GOT3 (cell line): ENCODE measurements around the gene CPZ.

Experiments used
- DNase-seq: peaks from one replicate; lab custom pipeline; 2025; ENCODE audit warnings: mixed read lengths; lab: John Stamatoyannopoulos, UW

Gene CPZ

GRCh38 chr4:8581094-8581861 is 11.3 kb upstream of the CPZ start:
- DNase-seq = no peak

GRCh38 chr4:8582016-8582415 is 10.5 kb upstream of the CPZ start:
- no peak for DNase-seq

- no peak for DNase-seq
Measured at GRCh38 chr4:8582436-8582835, 10.1 kb upstream of the CPZ start.

GRCh38 chr4:8582941-8583654 is 9.5 kb upstream of the CPZ start:
- DNase-seq = no peak

GRCh38 chr4:8583655-8584025 is 8.9 kb upstream of the CPZ start:
- DNase-seq = no peak

GRCh38 chr4:8585186-8585585 is 7.4 kb upstream of the CPZ start:
- DNase-seq = no peak

- DNase-seq = no peak
Measured at GRCh38 chr4:8585721-8586212, 6.8 kb upstream of the CPZ start.

GRCh38 chr4:8586246-8586645 is 6.3 kb upstream of the CPZ start:
- no peak for DNase-seq

- DNase-seq = no peak
Measured at GRCh38 chr4:8586671-8587468, 5.7 kb upstream of the CPZ start.

- no peak for DNase-seq
Measured at GRCh38 chr4:8587469-8588195, 4.9 kb upstream of the CPZ start.

- DNase-seq = no peak
Measured at GRCh38 chr4:8588196-8588470, 4.4 kb upstream of the CPZ start.

- no peak for DNase-seq
Measured at GRCh38 chr4:8589336-8589735, 3.2 kb upstream of the CPZ start.

GRCh38 chr4:8589823-8590545 is 2.6 kb upstream of the CPZ start:
- DNase-seq = no peak

GRCh38 chr4:8590546-8590880 is 2.1 kb upstream of the CPZ start:
- DNase-seq = no peak

- no peak for DNase-seq
Measured at GRCh38 chr4:8591114-8591513, 1.5 kb upstream of the CPZ start.

GRCh38 chr4:8591626-8592365 is 769 bp upstream of the CPZ start:
- no peak for DNase-seq

- DNase-seq = no peak
Measured at GRCh38 chr4:8593264-8594096, 915 bp downstream of the CPZ start.

- no peak for DNase-seq
Measured at GRCh38 chr4:8594097-8595038, 1.8 kb downstream of the CPZ start.
